ENCODE data around the gene ACSS1. TPM values are rescaled to one million over a fixed set of nuclear protein-coding genes. Genes with fewer than 3 reads are reported as not detected.

Gene ACSS1
- polyA plus RNA-seq, 3 donors = 28.8 to 31.8 (median 31.8) TPM

- DNase-seq = no peak
These were observed 61.2 kb downstream of the ACSS1 start for GRCh38 chr20:24996449-24997377.

GRCh38 chr20:24995741-24996448 is 62.0 kb downstream of the ACSS1 start:
- DNase-seq = no peak

GRCh38 chr20:24994470-24995368 is 63.2 kb downstream of the ACSS1 start:
- DNase-seq = no peak

GRCh38 chr20:24994186-24994465 is 63.8 kb downstream of the ACSS1 start:
- no peak for DNase-seq

- DNase-seq = no peak
These were observed 64.4 kb downstream of the ACSS1 start for GRCh38 chr20:24993337-24994185.

GRCh38 chr20:24992487-24993205 is 65.3 kb downstream of the ACSS1 start, which contains the start of gene APMAP:
TSS of gene APMAP (minus strand) at chr20:24992751. CDS start at chr20:24992688, 63 bp downstream.
- DNase-seq = peak; percentile 95

- DNase-seq = no peak
These were observed 65.9 kb downstream of the ACSS1 start for GRCh38 chr20:24991897-24992486.

GRCh38 chr20:24990810-24991252 is 67.1 kb downstream of the ACSS1 start:
- no peak for DNase-seq

- DNase-seq = no peak
These were observed 68.8 kb downstream of the ACSS1 start for GRCh38 chr20:24989162-24989561.

GRCh38 chr20:24987873-24988835 is 69.8 kb downstream of the ACSS1 start:
- DNase-seq = no peak

- DNase-seq = no peak
These were observed 70.7 kb downstream of the ACSS1 start for GRCh38 chr20:24987244-24987643.

GRCh38 chr20:24986436-24987015 is 71.4 kb downstream of the ACSS1 start:
- no peak for DNase-seq

GRCh38 chr20:24985802-24986201 is 72.1 kb downstream of the ACSS1 start:
- DNase-seq = no peak

GRCh38 chr20:24984961-24985640 is 72.8 kb downstream of the ACSS1 start:
- no peak for DNase-seq

- DNase-seq = no peak
These were observed 74.0 kb downstream of the ACSS1 start for GRCh38 chr20:24983896-24984295.

GRCh38 chr20:24981790-24982189 is 76.1 kb downstream of the ACSS1 start:
- no peak for DNase-seq

- no peak for DNase-seq
These were observed 76.7 kb downstream of the ACSS1 start for GRCh38 chr20:24981282-24981681.
